NCI-H2227 treated with DMSO at 0.1 percent for 48 hours (cell line): ENCODE results near the gene PAX5.

ENCODE experiments used
- DNase-seq: peaks from one replicate; lab custom pipeline; 2025; lab: John Stamatoyannopoulos, UW

Gene PAX5

GRCh38 chr9:36855448-36856315 is 178.4 kb downstream of the PAX5 start:
- DNase-seq: no peak

GRCh38 chr9:36854751-36855150 is 179.3 kb downstream of the PAX5 start:
- no peak for DNase-seq

- no peak for DNase-seq
Observed at GRCh38 chr9:36854034-36854433, 180.0 kb downstream of the PAX5 start.

GRCh38 chr9:36853233-36853632 is 180.8 kb downstream of the PAX5 start:
- no peak for DNase-seq

- DNase-seq: no peak
Observed at GRCh38 chr9:36849943-36850342, 184.1 kb downstream of the PAX5 start.

- DNase-seq: no peak
Observed at GRCh38 chr9:36848946-36849345, 185.1 kb downstream of the PAX5 start.

- DNase-seq: no peak
Observed at GRCh38 chr9:36847781-36848673, 186.0 kb downstream of the PAX5 start.

GRCh38 chr9:36846621-36847020 is 187.4 kb downstream of the PAX5 start:
- no peak for DNase-seq

GRCh38 chr9:36845844-36846243 is 188.2 kb downstream of the PAX5 start:
- DNase-seq: no peak

- no peak for DNase-seq
Observed at GRCh38 chr9:36844961-36845360, 189.1 kb downstream of the PAX5 start.

- DNase-seq: no peak
Observed at GRCh38 chr9:36843964-36844363, 190.1 kb downstream of the PAX5 start.

- DNase-seq: no peak
Observed at GRCh38 chr9:36842560-36843530, 191.2 kb downstream of the PAX5 start.

- DNase-seq: no peak
Observed at GRCh38 chr9:36840898-36841536, 193.1 kb downstream of the PAX5 start.

GRCh38 chr9:36839131-36839885 is 194.8 kb downstream of the PAX5 start:
- DNase-seq: no peak

GRCh38 chr9:36837431-36838405 is 196.3 kb downstream of the PAX5 start:
- no peak for DNase-seq

- DNase-seq: no peak
Observed at GRCh38 chr9:36836486-36836885, 197.6 kb downstream of the PAX5 start.

GRCh38 chr9:36835271-36835996 is 198.6 kb downstream of the PAX5 start:
- DNase-seq: no peak

GRCh38 chr9:36834736-36835135 is 199.3 kb downstream of the PAX5 start:
- no peak for DNase-seq

GRCh38 chr9:36833954-36834353 is 200.1 kb downstream of the PAX5 start:
- DNase-seq: no peak
